Mesenteric fat pad (tissue), 1 donor: ENCODE data around the gene HNF4A. TPM values are rescaled to one million over a fixed set of nuclear protein-coding genes. Genes with fewer than 3 reads are reported as not detected.

Experiments
- DNase-seq: peaks from one replicate; pipeline ENCODE4 v3.0.0-alpha.2; 2020; ENCODE audit warnings: low spot score
- total RNA-seq: library from RNA; stranded (reverse); fragmentation: NEBNext Ultra II Directional; extraction: Animal tissue kit (Norgen Biotek cat#: 25700); gene quantifications from one replicate; pipeline ENCODE4 v1.2.1, GENCODE V29; 2021
- donor health status: DM: yes; HTN: yes; CAD: no.

The HNF4A gene
- total RNA-seq, 1 donor from 2014 or later, result 0.51 TPM

- DNase-seq, result no peak
These were observed 82.0 kb downstream of the HNF4A start for GRCh38 chr20:44437497-44437896.

- no peak for DNase-seq
These were observed 83.3 kb downstream of the HNF4A start for GRCh38 chr20:44438782-44439181.

GRCh38 chr20:44439318-44439717 is 83.8 kb downstream of the HNF4A start:
- DNase-seq, result no peak

DNA sequence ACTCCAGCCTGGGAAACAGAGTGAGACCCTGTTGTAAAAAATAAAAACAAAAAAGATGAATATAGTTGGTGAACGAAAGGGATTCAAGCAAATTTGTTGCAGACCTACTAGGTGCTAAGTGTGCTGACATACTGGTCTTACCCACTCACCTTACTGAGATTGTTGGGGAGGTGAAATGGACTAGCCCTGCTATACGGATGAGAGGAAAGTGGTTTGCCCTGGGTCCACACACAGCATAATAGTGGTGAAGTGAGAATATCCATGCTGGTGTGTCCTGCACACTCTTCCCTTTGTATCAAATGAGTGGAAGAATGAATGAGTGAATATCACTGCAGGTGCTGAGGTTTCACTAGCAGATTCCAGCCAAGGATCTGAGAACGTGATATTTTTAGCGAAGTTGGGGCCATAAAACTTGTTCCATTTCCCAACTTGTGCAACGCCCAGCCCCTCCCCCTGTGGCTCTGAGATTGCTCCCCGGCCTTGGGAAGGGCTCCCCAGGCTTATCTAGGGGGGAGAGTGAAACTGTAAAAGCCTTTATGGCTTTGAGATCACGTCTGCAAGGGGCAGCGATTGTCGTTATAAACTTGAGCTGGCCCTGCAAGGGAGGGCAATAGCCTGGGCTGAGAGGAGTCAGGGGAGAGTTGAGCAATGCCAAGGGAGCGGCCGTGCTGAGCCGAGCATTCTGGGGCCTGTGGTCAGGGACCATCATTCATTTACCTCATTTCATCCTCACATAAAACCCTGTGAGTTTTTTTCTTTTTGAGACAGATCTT is 87.0 kb downstream of the HNF4A start:
- DNase-seq, result no peak

- DNase-seq, result no peak
These were observed 90.5 kb downstream of the HNF4A start for GRCh38 chr20:44445742-44446710.

DNA sequence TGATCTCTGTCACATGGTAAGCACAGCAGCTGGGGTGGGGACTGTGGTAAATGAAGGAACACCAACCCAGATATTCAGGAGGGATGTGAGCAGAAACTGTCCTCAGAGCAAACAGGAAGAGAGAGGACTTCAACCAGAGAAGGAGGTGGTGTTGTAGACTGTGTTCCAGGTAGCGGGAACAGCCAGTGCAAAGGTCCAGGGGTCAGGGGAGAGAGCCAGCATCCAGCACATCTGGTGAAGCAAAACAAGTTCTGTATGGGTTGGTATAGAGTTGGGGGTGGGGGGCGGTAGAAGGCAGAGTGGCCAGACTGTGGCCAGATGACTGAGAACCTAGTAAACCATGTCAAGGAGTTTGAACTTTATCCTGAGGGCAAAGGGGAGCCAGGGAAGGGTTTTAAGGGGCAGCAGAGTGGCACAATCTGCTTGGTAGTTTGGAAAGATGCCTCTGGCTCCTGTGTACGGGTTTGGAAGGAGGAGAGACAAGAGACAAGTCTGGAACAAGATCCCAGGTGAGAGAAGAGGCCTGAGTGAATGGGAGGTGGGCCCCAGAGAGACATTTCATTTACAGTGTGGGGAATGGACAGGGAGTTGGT is 92.4 kb downstream of the HNF4A start:
- no peak for DNase-seq

- no peak for DNase-seq
These were observed 93.5 kb downstream of the HNF4A start for GRCh38 chr20:44448753-44449546.

GRCh38 chr20:44449864-44450263 is 94.4 kb downstream of the HNF4A start:
- DNase-seq, result no peak

GRCh38 chr20:44450281-44450889 is 94.9 kb downstream of the HNF4A start:
- DNase-seq, result no peak

GRCh38 chr20:44450903-44451450 is 95.5 kb downstream of the HNF4A start:
- DNase-seq, result no peak

GRCh38 chr20:44454306-44454963 is 98.9 kb downstream of the HNF4A start:
- no peak for DNase-seq

DNA sequence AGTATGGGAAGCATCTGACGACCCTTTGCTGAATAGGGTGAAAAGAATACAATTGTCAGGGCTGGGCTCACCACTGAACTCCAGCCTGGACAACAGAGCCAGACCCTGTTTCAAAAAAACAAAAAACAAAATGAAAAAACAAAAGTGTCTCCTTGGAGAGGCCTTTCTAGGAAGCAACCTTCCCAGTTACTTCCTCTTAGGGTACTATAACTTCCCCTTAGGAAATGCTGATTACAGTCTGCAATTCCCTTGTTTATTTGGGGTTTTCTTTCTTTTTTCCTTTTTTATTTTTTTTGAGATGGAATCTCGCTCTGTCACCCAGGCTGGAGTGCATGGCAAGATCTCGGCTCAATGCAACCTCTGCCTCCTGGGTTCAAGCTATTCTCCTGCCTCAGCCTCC is 99.6 kb downstream of the HNF4A start:
- DNase-seq, result no peak

- no peak for DNase-seq
These were observed 101.1 kb downstream of the HNF4A start for GRCh38 chr20:44456611-44457010.

- DNase-seq, result no peak
These were observed 101.5 kb downstream of the HNF4A start for GRCh38 chr20:44457016-44457415.

- DNase-seq, result no peak
These were observed 103.8 kb downstream of the HNF4A start for GRCh38 chr20:44459271-44459670.

GRCh38 chr20:44460795-44461141 is 105.3 kb downstream of the HNF4A start:
- no peak for DNase-seq

GRCh38 chr20:44461142-44461802 is 105.8 kb downstream of the HNF4A start:
- no peak for DNase-seq

GRCh38 chr20:44461803-44462174 is 106.3 kb downstream of the HNF4A start:
- DNase-seq, result no peak

- no peak for DNase-seq
These were observed 108.0 kb downstream of the HNF4A start for GRCh38 chr20:44463466-44463865.
